DMS53 treated with DMSO at 0.1 percent for 48 hours (cell line): Measurements from ENCODE around the gene CDH23.

Experiments
- DNase-seq: peaks from one replicate; lab custom pipeline; 2025; ENCODE audit not compliant: unreplicated experiment; lab: John Stamatoyannopoulos, UW

CDH23 gene

GRCh38 chr10:71818674-71819260, 422.0 kb downstream of the CDH23 start:
- DNase-seq: no peak

- DNase-seq: no peak
Observed at GRCh38 chr10:71819441-71819861, 422.7 kb downstream of the CDH23 start.

GRCh38 chr10:71819985-71820384, 423.3 kb downstream of the CDH23 start:
- no peak for DNase-seq

- DNase-seq: no peak
Observed at GRCh38 chr10:71820966-71821365, 424.2 kb downstream of the CDH23 start.

- DNase-seq: no peak
Observed at GRCh38 chr10:71821909-71822763, 425.4 kb downstream of the CDH23 start.

GRCh38 chr10:71823356-71823755, 426.6 kb downstream of the CDH23 start:
- no peak for DNase-seq

GRCh38 chr10:71824333-71824732, 427.6 kb downstream of the CDH23 start:
- no peak for DNase-seq

- no peak for DNase-seq
Observed at GRCh38 chr10:71825217-71825616, 428.5 kb downstream of the CDH23 start.

- DNase-seq: no peak
Observed at GRCh38 chr10:71827852-71828251, 431.1 kb downstream of the CDH23 start.

GRCh38 chr10:71828702-71829101, 432.0 kb downstream of the CDH23 start:
- DNase-seq: no peak

GRCh38 chr10:71829171-71829570, 432.5 kb downstream of the CDH23 start:
- no peak for DNase-seq

- DNase-seq: no peak
Observed at GRCh38 chr10:71829896-71830295, 433.2 kb downstream of the CDH23 start.

- no peak for DNase-seq
Observed at GRCh38 chr10:71830726-71831125, 434.0 kb downstream of the CDH23 start.

GRCh38 chr10:71831646-71832552, 435.2 kb downstream of the CDH23 start:
- no peak for DNase-seq

GRCh38 chr10:71832967-71833366, 436.2 kb downstream of the CDH23 start:
- DNase-seq: no peak

GRCh38 chr10:71833451-71834342, 437.0 kb downstream of the CDH23 start:
- no peak for DNase-seq

- no peak for DNase-seq
Observed at GRCh38 chr10:71834343-71834674, 437.6 kb downstream of the CDH23 start.

GRCh38 chr10:71835671-71836595, 439.2 kb downstream of the CDH23 start:
- DNase-seq: no peak

- DNase-seq: no peak
Observed at GRCh38 chr10:71836596-71836974, 439.9 kb downstream of the CDH23 start.
